ENCODE results near the gene INPP5F.

DNA sequence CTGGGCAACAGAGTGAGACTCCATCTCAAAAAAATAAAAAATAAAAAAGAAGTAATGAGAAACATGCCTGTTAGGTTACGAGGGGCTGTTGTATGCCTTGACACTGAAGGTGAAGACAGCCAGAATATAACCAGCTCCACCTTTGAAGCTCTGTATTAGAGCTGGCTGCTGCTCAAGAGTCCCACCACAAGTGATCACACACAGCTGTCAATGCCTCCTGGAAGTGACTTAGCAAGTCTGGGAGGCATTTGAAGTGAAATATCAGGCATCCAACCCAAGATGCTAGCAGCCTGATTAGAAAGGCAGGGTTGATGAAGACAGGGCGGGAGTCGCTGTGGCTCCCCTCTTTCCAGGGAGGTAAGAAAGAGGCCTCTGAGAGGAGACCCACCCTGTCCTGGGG is 34.1 kb upstream of the INPP5F start:
- TF ChIP-seq CTCF (IDR thresholded peaks at IDR 0.05 in 8 of 11, conservative IDR thresholded peaks at IDR 0.05 in 3 of 11) (no peak), POLR2A (IDR thresholded peaks at IDR 0.05) (no peak), POLR2AphosphoS5 (IDR thresholded peaks at IDR 0.05) (no peak)

All from spleen (tissue), 7 donors.